OCI-LY1 (cell line): ENCODE results near the gene CAV3.
"Not testable (repeated sequence)": the region's sequence is repeated elsewhere in the genome, so short reads cannot be mapped to it uniquely, and the experiment has no call there.

Source experiments
- CTCF ChIP-seq: fragments of 200-600 bp; sonication (generic), shearing (Covaris generic); IDR thresholded peaks from 2 replicates; pipeline ENCODE4 v1.5.1; 2017; ENCODE audit warnings: mild to moderate bottlenecking, antibody characterized with exemption, low read length, moderate library complexity, mixed read lengths
- EZH2 ChIP-seq: fragments of 200-600 bp; sonication (generic), shearing (Covaris generic); IDR thresholded peaks from 2 replicates; pipeline ENCODE4 v1.8.0; 2017; ENCODE audit warnings: borderline replicate concordance, mixed run types, mild to moderate bottlenecking, antibody characterized with exemption, low read length, moderate library complexity, mixed read lengths

GRCh38 chr3:8715757-8716156, 17.8 kb upstream of the CAV3 start:
- TF ChIP-seq CTCF, EZH2: not testable (repeated sequence)
